GM18870 (cell line): ENCODE results near the gene LRRC61.

Source experiments
- ATAC-seq: cut with Tn5 transposase; IDR thresholded peaks from one replicate; pipeline ENCODE4 v1.9.1; 2021; ENCODE audit warnings: moderate library complexity; ENCODE audit not compliant: unreplicated experiment

Gene LRRC61

GRCh38 chr7:150329331-150330120 is 6.4 kb downstream of the LRRC61 start:
- no peak for ATAC-seq

DNA sequence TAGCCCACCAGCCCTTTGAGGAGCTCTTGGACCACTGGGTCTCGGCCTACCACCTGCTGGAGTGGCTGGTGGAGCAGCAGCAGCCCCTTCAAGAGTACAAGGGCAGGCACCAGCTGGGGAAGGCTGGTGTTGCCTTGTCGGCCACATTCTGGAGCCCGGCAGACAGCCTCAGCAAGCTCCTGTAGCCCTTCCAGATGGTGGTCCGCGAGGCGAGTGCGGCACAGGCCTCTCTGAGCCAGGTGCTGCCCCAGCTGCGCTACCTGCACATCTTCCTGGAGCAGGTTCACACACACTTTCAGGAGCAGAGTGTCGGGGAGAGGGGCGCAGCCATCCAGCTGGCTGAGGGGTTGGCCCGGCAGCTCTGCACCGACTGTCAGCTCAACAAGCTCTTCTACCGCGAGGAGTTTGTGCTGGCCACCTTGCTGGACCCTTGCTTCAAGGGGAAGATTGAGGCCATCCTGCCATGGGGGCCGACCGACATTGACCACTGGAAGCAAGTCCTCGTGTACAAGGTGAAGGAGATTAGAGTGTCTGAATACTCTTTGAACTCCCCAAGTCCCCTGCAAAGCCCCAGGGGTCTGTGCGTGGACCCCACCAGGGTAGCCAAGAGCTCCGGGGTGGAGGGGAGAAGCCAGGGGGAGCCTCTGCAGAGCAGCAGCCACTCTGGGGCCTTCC is 7.2 kb downstream of the LRRC61 start:
- no peak for ATAC-seq

GRCh38 chr7:150332852-150333635 is 9.9 kb downstream of the LRRC61 start:
- ATAC-seq: no peak

GRCh38 chr7:150333659-150334058 is 10.5 kb downstream of the LRRC61 start:
- no peak for ATAC-seq

- ATAC-seq: no peak
Observed at GRCh38 chr7:150334108-150334507, 11.0 kb downstream of the LRRC61 start.

DNA sequence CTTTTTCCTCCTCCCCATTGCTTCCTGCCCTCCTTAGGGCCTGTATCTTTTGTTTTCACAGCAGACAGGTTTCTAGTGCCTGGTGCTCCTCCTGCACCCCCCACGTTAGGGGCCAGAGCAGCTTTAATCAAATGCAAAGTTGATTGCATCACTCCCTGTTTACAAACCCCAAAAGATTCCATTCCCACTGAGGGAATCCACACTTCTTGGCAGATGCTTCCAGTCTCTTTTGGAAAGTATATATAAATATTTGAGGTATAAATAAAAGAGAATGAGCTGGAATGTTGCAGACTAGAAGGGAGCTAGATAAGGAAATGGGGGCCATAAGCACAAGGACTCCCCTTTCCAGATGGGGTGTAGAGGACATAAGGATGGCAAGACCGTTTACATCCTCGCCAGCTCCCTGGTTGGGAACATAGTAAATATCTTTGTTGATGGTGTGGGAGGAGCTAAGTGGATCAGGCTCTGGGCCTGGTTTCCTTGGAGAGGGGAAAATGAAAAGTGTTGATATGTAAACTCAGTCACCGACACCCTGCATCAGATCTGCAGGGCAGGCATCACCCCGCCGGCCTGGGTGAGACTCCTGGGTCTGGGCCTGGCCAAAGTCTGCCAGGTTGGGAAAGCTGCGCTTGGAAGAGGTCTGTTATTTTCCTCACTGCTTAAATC is 12.1 kb downstream of the LRRC61 start:
- ATAC-seq: no peak

DNA sequence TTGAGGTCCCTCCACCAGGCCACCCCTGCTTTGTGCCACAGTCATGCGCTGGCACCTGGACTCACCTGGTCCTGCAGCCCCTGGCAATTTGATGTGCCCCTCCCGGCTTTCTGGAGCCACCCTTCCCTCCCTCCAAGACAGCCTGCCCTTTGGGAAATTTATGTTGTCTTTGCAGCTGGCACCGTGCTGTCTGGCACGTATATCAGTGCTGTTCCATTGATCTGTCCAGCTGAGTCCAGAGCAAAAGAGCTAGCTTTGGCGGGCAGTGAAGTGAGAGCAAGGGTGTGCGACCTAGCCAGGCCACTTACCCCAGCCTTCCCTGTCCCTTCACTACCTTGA is 12.6 kb downstream of the LRRC61 start:
- no peak for ATAC-seq

DNA sequence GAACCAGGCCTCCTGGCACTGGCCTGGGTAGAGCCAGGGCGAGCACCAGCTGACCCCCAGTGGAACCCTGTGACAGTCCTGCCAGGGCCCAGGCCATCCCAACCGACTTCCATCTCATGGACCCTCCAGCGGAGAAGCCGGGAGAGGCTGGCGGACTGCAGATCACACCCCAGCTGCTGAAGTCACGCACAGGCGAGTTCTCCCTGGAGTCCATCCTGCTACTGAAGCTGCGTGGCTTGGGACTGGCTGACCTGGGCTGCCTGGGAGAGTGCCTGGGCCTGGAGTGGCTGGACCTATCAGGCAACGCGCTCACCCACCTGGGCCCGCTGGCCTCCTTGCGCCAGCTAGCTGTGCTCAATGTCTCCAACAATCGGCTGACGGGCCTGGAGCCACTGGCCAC is 13.6 kb downstream of the LRRC61 start:
- ATAC-seq: no peak

DNA sequence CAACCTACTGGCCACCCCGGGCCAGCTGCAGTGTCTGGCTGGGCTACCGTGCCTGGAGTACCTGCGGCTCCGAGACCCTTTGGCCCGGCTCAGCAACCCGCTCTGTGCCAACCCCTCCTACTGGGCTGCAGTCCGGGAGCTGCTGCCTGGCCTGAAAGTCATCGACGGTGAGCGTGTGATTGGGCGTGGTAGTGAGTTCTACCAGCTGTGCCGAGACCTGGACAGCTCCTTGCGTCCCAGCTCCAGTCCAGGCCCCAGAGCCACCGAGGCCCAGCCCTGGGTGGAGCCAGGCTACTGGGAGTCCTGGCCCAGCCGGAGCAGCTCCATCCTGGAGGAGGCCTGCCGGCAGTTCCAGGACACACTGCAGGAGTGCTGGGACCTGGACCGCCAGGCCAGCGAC is 14.0 kb downstream of the LRRC61 start:
- ATAC-seq: no peak

DNA sequence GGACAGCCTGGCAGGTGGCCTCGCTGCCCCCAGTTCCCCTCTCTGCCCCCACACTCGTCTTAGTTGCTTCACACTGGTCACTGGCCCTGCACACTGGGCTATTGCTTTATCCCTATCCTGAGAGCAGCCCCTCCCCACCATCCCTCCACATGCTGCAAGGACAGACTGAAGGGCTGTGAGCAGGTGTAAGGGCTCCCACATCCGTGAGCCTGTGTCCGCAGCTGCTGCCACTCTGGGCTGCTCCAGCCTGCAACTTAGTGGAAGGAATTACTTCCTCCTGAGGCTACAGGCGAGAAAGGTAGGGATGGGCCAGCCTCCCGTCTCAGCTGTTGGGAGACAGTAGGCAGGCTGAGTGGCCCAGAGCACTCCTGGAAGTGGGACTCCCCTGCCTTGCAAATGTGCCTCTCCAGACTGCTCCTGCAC is 14.5 kb downstream of the LRRC61 start:
- no peak for ATAC-seq

DNA sequence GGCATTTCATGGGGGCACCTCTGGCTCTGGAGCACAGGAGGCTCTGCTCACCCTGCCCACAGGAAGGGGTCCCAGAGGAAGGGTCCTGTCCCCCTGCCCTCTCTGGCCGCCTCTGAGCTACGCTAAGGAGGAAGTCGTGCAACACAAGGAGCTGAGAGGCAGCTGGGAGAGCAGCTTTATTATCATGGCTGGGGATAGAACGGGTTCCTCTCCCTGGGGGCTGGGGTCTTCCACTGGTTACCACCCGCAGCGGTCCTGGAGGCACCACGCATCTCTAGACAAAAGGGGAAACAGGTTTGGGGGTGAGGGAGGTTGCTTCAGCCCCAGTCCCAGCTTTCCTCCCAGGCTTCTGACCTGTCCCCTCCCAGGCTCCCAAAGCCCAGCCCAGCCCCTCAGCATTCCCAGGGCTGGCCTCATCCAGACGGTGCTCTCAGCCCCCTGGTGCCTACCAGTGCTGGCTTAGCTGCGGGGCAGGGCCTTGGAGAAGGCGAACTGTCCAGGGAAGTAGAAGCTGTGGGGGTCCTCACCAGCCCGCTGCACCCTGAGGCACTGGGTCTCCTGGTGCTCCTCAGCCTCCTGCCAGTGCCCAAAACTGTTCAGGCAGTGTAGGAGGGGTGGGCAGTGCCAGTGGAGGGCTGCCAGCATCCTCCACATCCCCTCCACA is 15.1 kb downstream of the LRRC61 start:
- no peak for ATAC-seq

DNA sequence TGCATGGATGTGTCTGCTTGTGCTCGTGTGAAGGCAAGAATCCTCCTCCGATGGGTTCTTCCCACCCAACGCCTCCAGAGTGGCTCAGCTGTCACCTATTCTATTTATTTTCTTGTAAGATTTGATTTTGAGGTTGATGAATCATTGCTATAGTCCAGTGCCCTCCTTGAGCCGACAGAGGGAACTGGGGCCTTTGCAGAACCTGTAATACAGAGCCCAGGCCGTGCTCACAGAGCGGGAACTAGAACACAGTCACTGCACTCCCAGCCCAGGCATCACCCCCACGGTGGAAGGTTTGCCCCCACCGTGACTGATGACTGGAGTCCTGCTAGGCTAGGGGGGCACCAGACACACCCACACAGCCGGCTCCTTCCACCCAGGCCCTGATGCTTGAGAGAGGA is 16.3 kb downstream of the LRRC61 start:
- ATAC-seq: no peak

- no peak for ATAC-seq
Observed at GRCh38 chr7:150340024-150340749, 17.0 kb downstream of the LRRC61 start.

DNA sequence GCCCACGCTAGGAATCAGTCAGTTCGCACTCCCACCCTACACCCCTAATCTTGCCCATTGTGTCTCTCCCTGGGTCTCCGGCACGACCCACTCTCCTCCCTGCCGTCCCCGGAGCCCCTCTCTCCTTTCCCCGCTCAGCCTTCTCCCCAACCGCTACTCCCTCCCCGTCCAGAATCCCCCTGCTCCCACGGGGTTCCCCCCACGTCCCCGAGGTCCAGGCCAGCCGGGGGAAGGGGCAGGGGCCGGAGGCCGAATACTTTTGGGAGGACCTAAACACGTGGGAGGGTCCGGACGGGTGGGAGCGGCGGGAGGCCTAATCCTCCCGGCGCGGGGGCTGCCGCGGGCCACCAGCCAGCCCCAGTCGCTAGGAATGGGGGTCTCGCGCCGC is 17.7 kb downstream of the LRRC61 start:
- no peak for ATAC-seq

GRCh38 chr7:150341263-150342120 is 18.3 kb downstream of the LRRC61 start, which contains the start of gene RARRES2:
Gene RARRES2, minus strand, starts transcription at chr7:150341629. Its CDS starts 1,020 bp downstream, at chr7:150340609.
- no peak for ATAC-seq

DNA sequence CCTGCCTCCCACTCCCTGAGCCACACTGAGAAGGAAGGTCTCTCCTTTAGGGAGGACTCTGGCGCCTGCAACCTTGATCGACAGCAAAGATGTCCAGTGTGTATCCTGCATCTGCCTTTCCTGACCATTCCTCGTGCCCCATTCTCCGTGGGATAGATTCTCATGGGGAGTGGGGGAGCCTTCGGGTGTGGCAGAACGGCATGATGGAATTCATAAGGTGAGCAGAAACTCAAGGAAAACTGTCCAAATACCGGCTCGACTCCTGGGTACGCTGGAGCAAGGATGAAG is 18.9 kb downstream of the LRRC61 start:
- no peak for ATAC-seq

GRCh38 chr7:150343225-150343624 is 20.1 kb downstream of the LRRC61 start:
- ATAC-seq: no peak

GRCh38 chr7:150344299-150344698 is 21.1 kb downstream of the LRRC61 start:
- ATAC-seq: no peak

DNA sequence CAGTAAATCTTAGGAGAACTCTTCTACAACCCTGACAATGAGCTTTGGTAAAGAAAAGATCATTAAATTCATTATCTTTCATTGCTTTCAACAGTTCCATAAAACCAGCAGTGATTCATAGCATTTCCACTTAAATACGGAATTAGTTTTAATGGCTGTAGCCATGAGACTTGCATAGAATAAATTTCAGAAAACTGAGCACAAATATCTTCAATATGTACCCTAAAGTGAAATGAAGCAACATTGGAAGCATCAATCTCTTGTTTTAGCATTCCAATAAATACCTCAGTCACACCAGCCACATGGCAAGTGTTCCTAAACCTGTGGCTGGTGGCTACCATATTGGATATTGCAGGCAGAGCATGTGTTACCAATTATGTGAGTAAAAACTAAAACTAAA is 21.9 kb downstream of the LRRC61 start:
- no peak for ATAC-seq
